ENCODE data around the gene ATP1A3.
A peak's percentile ranks its signal among the peaks of the same experiment; 100 is the strongest.
"Not testable (repeated sequence)": the region's sequence is repeated elsewhere in the genome, so short reads cannot be mapped to it uniquely, and the experiment has no call there.

The ATP1A3 gene

DNA sequence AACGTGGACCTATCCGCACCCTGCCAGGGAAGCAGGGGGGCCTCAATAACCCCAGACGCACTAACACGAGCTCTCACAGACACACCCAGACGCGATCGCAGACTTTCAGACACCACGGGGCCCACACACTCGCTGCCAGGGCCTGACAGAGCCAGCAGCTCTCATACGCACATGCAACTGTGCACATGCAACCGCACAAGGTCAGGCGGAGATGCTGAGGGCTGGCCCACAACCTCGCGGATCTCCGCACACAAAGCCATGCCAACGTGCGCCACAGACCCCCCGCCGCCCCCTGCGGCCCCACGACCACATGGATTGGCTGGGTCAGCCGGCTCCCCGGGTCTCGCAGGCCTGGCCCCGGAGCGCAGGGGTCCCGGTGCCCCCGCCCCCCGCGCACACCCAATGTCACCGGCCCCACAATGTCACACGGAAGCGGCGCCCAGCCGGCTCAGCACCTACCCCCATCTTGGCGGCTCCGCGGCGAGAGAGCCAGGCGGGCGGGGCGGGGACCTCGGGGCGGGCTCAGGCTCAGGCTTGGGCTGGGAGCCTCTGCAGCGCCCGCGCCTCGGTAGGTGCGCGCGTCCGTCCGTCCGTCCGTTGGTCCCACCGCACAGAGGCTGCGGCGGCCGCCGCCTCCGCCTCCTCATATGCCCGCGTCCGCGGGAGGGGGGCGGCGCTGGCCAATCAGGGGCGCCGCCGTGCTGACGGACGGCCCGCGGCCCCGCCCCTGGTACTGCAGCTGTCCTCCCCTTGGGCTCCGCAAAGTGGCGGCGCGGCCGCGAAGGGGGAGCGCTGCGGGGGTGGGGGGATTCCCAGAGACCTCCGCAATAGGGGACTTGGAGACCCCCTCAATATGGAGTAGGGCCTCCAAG, at the start of gene ATP1A3:
TSS of gene ATP1A3 (minus strand) at position 619 of the 872 bp plus-strand sequence. CDS start at position 465, 154 bp downstream.
- DNase-seq (ENCODE audit: low read depth in 2 of 2) = peak; percentile 20 to 27

DNA sequence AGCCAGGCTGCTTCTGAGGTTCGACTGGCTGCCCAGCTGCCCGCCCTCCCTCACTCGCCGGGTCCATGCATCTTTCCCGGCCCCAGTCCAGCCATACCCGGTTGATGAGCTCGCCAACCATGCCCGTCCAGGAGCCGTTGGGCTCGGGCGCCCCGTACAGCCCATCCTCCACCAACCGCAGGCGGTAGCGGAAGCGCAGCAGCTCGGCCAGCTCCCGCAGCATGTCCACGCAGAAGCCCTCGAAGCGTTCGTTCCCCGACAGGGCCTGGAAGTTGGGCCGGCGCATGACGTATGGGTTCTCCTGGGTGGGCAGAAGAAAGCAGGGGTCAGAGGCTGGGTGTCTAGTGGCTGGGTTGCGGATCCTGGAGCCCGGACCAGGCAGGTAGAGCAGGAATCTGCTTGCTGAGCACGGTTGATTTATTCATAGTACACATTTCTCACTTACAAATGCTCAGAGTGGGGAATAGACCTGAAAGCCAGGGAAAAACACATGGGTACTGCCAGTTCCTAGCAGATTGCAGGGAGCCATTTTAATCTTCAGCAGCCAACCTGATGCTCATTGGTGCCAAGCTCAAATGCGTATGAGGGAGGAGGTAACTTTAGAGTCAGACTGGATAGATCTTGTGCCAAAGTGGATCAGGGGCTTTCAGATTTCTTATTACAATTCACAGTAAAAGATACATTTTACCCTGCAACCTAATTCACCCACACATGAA, 48.6 kb upstream of the ATP1A3 start:
- DNase-seq (ENCODE audit: low read depth in 2 of 2) = no peak

DNA sequence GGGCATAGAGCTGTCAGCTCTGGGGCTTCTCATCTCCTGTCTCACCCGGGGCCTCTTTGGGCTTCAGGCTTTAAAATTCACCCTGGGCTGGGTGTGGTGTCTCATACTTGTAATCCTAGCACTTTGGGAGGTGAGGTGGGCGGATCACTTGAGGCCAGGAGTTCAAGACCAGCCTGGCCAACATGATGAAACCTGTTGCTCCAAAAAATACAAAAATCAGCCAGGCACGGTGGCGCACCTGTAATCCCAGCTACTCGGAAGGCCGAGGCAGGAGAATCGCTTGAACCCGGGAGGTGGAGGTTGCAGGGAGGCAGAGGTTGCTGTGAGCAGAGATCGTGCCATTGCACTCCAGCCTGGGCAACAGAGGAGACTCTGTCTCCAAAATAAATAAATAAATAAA, 46.5 kb upstream of the ATP1A3 start:
- not testable (repeated sequence) for DNase-seq (ENCODE audit: low read depth in 2 of 2)

- no peak for DNase-seq (ENCODE audit: low read depth in 2 of 2)
These were observed 46.0 kb upstream of the ATP1A3 start for GRCh38 chr19:42040031-42040430.

DNA sequence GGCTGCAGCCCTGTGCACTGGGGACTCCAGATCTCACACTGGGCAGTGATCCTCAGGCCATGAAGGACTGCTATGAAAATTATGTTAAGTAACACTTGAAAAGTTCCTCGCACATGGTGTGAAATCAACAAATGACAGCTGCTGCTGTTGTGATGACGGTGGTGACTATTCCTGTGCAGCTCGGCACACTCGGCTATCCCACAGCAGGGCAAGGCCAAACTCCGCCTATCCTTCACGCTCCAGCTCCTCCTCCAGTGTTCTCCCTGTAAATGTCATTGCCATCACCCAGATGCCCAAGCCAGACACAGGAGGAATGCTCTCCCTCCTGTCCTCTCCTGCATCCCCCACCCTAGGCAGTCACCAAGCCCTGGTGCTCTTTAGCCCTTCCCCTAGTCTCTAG, 44.6 kb upstream of the ATP1A3 start:
- DNase-seq (ENCODE audit: low read depth in 2 of 2) = no peak

DNA sequence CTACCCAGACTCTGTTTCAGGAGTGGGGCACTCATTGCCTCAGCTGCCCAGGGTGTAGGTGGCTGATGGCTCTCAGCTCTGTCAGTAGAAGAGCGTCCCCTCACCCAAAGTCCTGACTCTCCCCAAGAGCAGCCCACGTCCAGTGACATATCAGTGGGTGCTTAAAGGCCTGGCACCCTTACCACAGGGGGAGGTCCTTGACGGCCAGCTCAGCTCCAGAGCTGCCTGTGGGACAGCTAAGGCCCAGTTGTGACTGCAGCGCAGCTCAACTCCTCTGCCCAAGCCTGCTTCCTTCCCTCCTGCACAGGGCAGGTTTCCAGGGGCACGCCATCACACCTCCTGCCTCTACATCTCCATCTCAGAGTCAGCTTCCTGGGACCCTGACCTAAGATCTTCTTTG, 43.6 kb upstream of the ATP1A3 start:
- no peak for DNase-seq (ENCODE audit: low read depth in 2 of 2)

DNA sequence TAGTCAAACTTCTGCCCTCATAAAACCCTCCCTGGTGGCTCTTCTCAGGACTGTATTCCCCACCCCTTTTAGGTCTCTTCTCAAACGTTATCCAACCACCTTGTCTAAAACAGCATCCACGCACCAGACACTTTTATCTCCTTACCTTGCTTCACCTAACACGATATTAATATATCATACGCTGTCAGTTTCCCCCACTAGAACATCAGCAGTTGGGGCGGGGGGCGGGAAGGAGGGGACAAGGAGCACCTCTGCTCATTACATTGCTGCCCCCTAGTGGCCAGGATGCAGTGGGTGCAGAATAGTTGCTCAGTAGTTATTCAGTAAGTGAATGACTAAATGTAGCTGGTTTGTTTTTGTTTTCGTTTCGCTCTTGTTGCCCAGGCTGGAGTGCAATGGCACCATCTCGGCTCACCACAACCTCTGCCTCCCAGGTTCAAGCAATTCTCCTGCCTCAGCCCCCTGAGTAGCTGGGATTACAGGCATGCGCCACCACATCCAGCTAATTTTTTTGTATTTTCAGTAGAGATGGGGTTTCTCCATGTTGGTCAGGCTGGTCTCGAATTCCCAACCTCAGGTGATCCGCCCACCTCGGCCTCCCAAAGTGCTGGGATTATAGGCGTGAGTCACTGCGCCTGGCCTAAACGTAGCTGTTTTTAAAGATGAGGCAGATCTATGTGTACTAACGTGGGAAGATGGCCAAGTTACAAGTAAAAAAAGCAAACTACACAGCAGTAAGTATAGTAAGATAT, 40.8 kb upstream of the ATP1A3 start:
- DNase-seq (ENCODE audit: low read depth in 2 of 2) = peak; percentile 29 to 32

DNA sequence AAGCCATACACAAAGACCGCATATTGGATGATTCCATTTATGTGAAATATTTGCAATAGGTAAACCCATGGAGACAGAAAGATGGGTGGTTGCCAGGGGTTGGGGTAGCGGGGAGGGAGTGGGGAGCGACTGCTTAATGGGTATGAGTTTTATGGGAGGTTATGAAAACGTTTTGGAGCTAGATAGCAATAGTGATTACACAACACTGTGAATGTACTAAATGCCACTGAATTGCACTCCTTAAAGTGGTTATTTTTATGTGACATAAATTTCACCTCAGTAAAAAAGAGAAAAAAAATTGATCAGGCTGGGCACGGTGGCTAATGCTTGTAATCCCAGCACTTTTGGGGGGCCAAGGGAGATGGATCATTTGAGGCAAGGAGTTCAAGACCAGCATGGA, 39.4 kb upstream of the ATP1A3 start:
- DNase-seq (ENCODE audit: low read depth in 2 of 2) = no peak

GRCh38 chr19:42032431-42032830, 38.4 kb upstream of the ATP1A3 start:
- DNase-seq (ENCODE audit: low read depth in 2 of 2) = no peak

- no peak for DNase-seq (ENCODE audit: low read depth in 2 of 2)
These were observed 36.8 kb upstream of the ATP1A3 start for GRCh38 chr19:42030645-42031440.

DNA sequence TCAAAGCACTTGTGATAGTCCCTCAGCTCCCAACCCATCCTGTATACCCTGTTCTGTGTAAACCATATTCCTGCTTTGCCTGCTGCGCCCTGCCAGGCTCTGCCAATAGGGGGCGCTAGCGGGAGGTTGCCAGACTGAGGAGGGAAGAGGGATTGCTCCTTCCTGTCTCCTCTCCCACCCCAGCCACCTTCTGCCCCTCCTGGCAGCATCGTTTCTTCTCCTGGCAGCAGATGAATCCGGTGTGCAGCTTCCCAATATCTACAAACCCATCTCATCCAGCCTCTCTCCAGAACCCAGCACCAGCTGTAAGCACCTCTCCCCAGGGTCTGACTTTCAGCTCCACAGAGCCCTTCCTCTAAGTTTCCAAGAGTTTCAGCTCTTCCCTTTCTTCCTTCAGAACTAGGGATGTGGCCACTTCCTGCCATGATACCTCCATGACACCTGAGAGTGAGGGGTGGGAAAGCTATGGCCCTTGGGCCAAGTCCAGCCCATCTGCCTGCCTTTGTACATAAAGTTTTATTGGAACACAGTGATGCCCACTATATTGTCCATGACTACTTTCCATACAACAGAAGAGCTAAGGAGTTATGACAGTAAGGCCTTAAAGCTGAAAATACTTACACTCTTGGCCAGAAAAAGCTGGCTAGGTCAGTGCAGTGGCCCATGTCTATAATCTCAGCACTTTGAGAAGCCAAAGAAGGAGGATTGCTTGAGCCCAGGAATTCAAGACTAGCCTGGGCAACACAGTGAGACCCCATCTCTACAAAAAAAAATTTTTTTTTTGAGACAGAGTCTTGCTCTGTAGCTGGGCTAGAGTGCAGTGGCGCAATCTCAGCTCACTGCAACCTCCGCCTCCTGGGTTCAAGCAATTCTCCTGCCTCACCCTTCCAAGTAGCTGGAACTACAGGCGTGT, 34.5 kb upstream of the ATP1A3 start:
- DNase-seq (ENCODE audit: low read depth in 2 of 2) = no peak

DNA sequence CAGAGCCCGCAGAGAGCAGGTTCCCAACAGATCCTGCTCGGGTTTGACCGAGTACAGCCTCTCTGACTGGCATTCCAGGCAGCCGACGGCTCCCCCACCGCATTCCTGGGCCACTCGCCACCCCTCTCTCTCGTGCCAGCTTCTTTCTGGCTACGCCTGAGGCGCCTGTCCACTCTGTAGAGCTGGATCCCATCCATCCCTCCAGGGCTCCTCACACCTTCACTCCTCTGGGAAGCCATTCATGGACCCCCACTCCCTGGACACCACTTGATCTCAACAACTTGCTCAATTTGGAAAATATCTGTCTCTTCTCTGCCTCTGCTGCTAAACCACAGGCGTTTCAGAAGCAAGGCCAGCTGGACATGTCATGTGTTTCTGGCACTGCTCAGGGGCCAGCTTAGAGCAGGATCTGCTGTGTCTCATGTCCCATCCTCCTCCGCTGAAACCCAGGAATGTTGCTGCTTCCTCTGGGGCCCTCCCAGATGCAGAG, 30.6 kb upstream of the ATP1A3 start:
- DNase-seq (ENCODE audit: low read depth in 2 of 2) = no peak

DNA sequence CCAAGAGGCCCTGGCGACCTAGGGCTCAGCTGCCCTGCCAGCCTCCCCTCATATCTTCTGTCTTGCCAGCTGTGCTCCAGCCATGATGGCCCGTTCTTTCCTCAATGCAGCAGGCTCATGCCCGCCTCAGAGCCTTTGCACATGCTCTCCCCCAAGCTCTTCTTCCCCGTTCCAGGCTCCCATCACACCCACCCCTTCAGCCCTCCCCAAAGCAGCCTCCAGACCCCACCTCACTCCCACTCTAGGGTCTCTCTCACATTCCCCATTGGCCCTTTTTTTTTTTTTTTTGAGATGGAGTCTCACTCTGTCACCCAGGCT, 29.9 kb upstream of the ATP1A3 start:
- no peak for DNase-seq (ENCODE audit: low read depth in 2 of 2)

GRCh38 chr19:42023121-42023942, 29.3 kb upstream of the ATP1A3 start:
- DNase-seq (ENCODE audit: low read depth in 2 of 2) = no peak

- DNase-seq (ENCODE audit: low read depth in 2 of 2) = no peak
These were observed 28.6 kb upstream of the ATP1A3 start for GRCh38 chr19:42022616-42023015.

GRCh38 chr19:42021185-42021584, 27.2 kb upstream of the ATP1A3 start:
- DNase-seq (ENCODE audit: low read depth in 2 of 2) = no peak

DNA sequence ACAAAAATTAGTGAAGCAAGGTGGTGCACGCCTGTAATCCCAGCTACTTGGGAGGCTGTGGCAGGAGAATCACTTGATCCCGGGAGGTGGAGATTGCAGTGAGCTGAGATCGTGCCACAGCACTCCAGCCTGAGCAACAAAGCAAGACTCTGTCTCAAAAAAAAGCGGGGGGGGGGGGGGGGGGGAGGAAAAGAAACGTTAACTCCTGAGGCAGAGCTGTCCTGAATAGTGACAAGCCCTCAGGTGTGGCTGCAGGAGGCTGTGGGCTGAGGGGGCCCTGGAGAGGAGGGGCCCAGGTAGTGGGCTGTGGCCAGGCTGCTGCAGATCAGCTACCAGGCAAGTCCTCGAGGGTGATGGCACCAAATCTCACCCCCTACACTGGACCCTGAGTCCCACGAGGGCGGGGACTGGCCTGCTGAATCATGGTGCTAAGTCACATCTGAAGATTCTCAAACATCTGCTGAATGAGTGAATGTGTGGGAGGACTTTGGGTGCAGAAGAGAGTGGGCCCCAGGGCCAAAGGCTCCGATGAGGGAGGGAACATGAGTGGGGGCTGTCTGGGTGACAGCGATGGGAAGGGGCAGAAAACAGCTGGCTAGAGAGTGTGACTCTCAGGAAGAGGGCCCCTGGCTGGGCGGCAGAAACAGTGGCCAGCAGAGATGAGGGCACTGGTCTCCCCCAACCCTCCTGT, 24.6 kb upstream of the ATP1A3 start:
- DNase-seq (ENCODE audit: low read depth in 2 of 2) = no peak

GRCh38 chr19:42017040-42017439, 23.0 kb upstream of the ATP1A3 start:
- no peak for DNase-seq (ENCODE audit: low read depth in 2 of 2)

DNA sequence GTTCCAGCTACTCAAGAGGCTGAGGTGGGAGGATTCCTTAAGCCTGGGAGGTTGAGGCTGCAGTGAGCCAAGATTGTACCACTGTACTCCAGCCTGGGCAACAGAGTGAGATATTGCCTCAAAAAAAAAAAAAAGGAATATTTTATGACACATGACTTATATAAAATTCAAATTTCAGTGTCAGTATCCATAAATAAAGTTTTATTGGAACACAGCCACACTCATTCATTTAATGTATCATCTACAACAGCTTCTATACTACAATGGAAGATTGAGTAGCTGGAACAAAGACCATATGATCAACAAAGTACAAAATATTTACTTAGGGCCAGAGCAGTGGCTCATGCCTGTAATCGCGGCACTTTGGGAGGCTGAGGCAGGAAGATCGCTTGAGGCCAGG, 18.7 kb upstream of the ATP1A3 start:
- DNase-seq (ENCODE audit: low read depth in 2 of 2) = not testable (repeated sequence)
